GM12878 (cell line): ENCODE results near the gene CACNA1I. TPM values are rescaled to one million over a fixed set of nuclear protein-coding genes. Genes with fewer than 3 reads are reported as not detected.

Experiments
- ATAC-seq: fragments of 200-7000 bp; cut with Tn5 transposase; 3 replicates; pipeline ENCODE4 v1.9.1; 2020; ENCODE audit warnings: mild to moderate bottlenecking, moderate library complexity
- BruUV-seq: library from RNA; stranded (reverse); fragments of 400-500 nt; replicated peaks from 2 replicates; lab custom pipeline; 2021; lab: Mats Ljungman, UMichigan
- CTCF ChIA-PET: fragments of 300-600 bp; sonication (Branson Sonifier 250); formaldehyde crosslinking; extraction: SDS; loops from one replicate; lab custom pipeline; 2021; ENCODE audit warnings: inconsistent platforms; lab: Yijun Ruan, JAX
- POLR2A ChIA-PET: fragments of 350-600 bp; formaldehyde crosslinking; extraction: SDS; loops from one replicate; lab custom pipeline; 2021; ENCODE audit warnings: inconsistent platforms; lab: Charles Lee
- RAD21 ChIA-PET: fragments of 300-600 bp; sonication (Branson Sonifier 250); formaldehyde crosslinking; loops from one replicate; lab custom pipeline; 2023; ENCODE audit warnings: antibody characterized with exemption; ENCODE audit not compliant: unreplicated experiment; lab: Charles Lee
- SMC1A ChIA-PET: fragments of 300-600 bp; sonication (Branson Sonifier 250); formaldehyde crosslinking; loops from one replicate; lab custom pipeline; 2023; ENCODE audit not compliant: unreplicated experiment, uncharacterized antibody; lab: Charles Lee
- DNase-seq: peaks from one replicate; pipeline ENCODE4 v3.0.0-alpha.2; 2011; ENCODE audit warnings: low read depth, low spot score
- FAIRE-seq: peaks from 3 replicates; lab custom pipeline; 2011; peaks lifted over from hg19 to GRCh38; lab: Jason Lieb, UNC
- H2AFZ ChIP-seq: 2 replicates; pipeline ENCODE4 v1.6.0; 2011; ENCODE audit warnings: low read depth, low read length, control low read depth; ENCODE audit not compliant: control insufficient read depth
- H3K27ac ChIP-seq: 2 replicates; pipeline ENCODE4 v1.5.1; 2011; ENCODE audit warnings: control low read depth; ENCODE audit not compliant: control insufficient read depth, insufficient read depth
- H3K27me3 ChIP-seq, 2 experiments: replicated peaks in 1 of 2; 2 replicates each; pipeline versions ENCODE4 v1.6.0 to v1.6.1; 2011; ENCODE audit warnings: low read length in 1 of 2; ENCODE audit not compliant: control insufficient read depth in 2 of 2, insufficient read depth in 2 of 2
- H3K36me3 ChIP-seq, 2 experiments: 2 replicates each; pipeline ENCODE4 v1.5.1; 2011; ENCODE audit warnings: low read length in 1 of 2; ENCODE audit not compliant: control insufficient read depth in 2 of 2, insufficient read depth in 2 of 2
- H3K4me1 ChIP-seq: 2 replicates; pipeline ENCODE4 v1.6.1; 2011; ENCODE audit warnings: mild to moderate bottlenecking, low read length, moderate library complexity, mixed read lengths; ENCODE audit not compliant: control insufficient read depth, insufficient read depth
- H3K4me2 ChIP-seq: 2 replicates; pipeline ENCODE4 v1.6.0; 2011; ENCODE audit warnings: control low read depth; ENCODE audit not compliant: control insufficient read depth, insufficient read depth
- H3K4me3 ChIP-seq: fragments of 200-600 bp; sonication (generic); 2 replicates; pipeline ENCODE4 v1.5.1; 2016
- H3K79me2 ChIP-seq: 2 replicates; pipeline ENCODE4 v1.6.0; 2011; ENCODE audit warnings: low read length; ENCODE audit not compliant: control insufficient read depth, insufficient read depth
- H3K9ac ChIP-seq: 2 replicates; pipeline ENCODE4 v1.8.0; 2011; ENCODE audit warnings: low read length, control low read depth, mixed read lengths; ENCODE audit not compliant: control insufficient read depth, insufficient read depth
- H3K9me3 ChIP-seq: replicated peaks from 3 replicates; pipeline ENCODE4 v1.5.1; 2011; ENCODE audit warnings: mild to moderate bottlenecking, low read length; ENCODE audit not compliant: control insufficient read depth, insufficient read depth
- H4K20me1 ChIP-seq: 2 replicates; pipeline ENCODE4 v1.6.0; 2011; ENCODE audit not compliant: control insufficient read depth, insufficient read depth
- BCLAF1 ChIP-seq: fragments of 450-650 bp; IDR thresholded peaks from 2 replicates; pipeline ENCODE4 v1.6.1; 2017; ENCODE audit warnings: antibody characterized with exemption, mild to moderate bottlenecking, moderate library complexity
- BMI1 ChIP-seq: fragments of 450-650 bp; IDR thresholded peaks from 2 replicates; pipeline ENCODE4 v1.6.1; 2016; ENCODE audit warnings: mild to moderate bottlenecking, moderate library complexity, borderline replicate concordance
- EED ChIP-seq: sonication (generic); IDR thresholded peaks from 2 replicates; pipeline ENCODE4 v1.6.1; 2016; ENCODE audit warnings: antibody characterized with exemption, low read depth
- JUNB ChIP-seq: IDR thresholded peaks from 2 replicates; pipeline ENCODE4 v1.6.1; 2016; ENCODE audit warnings: antibody characterized with exemption, mild to moderate bottlenecking
- MXI1 ChIP-seq: fragments of 150-350 bp; IDR thresholded peaks from 2 replicates; pipeline ENCODE4 v1.6.1; 2011; ENCODE audit warnings: low read depth, mild to moderate bottlenecking, inconsistent platforms, low read length, improper control_type of control experiment
- PAX5 ChIP-seq: IDR thresholded peaks from 2 replicates; pipeline ENCODE4 v1.6.1; 2011; ENCODE audit warnings: low read depth, low read length, borderline replicate concordance
- POLR2AphosphoS5 ChIP-seq: IDR thresholded peaks from 2 replicates; pipeline ENCODE4 v1.6.1; 2011; ENCODE audit warnings: mild to moderate bottlenecking, low read length, inconsistent platforms
- SMARCA5 ChIP-seq: fragments of 450-650 bp; IDR thresholded peaks from 2 replicates; pipeline ENCODE4 v1.6.1; 2017; ENCODE audit warnings: mild to moderate bottlenecking
- SP1 ChIP-seq: IDR thresholded peaks from one replicate; pipeline ENCODE4 v1.6.1; 2011; ENCODE audit warnings: low read depth, low read length
- SUZ12 ChIP-seq: fragments of 200-600 bp; sonication (generic); IDR thresholded peaks from one replicate; pipeline ENCODE4 v1.6.1; 2018; ENCODE audit warnings: antibody characterized with exemption, mild to moderate bottlenecking; ENCODE audit not compliant: unreplicated experiment
- TCF12 ChIP-seq: IDR thresholded peaks from 2 replicates; pipeline ENCODE4 v1.6.1; 2011; ENCODE audit warnings: low read depth, mild to moderate bottlenecking, low read length
- WGBS: methylation state at CpG from one replicate; pipeline ENCODE4 v1.1.6; 2016; ENCODE audit warnings: low lambda C conversion rate; ENCODE audit not compliant: insufficient replicate concordance, insufficient coverage; ENCODE audit errors: missing lambda C conversion rate; 5-methylcytosine and 5-hydroxymethylcytosine counted together
- in situ Hi-C: fragments of 300-500 bp; cut with MboI; formaldehyde crosslinking; loops from 9 replicates; pipeline ENCODE4 v1.14.3; 2018; ENCODE audit warnings: mixed read lengths
- intact Hi-C: fragments of 100-400 bp; cut with micrococcal nuclease; formaldehyde crosslinking; loops from one replicate; pipeline ENCODE4 v1.14.2; 2022; ENCODE audit not compliant: unreplicated experiment
- polyA plus RNA-seq, 11 experiments: library from polyadenylated mRNA; depleted of rRNA in 4 of 11; unstranded in 6 of 11; stranded (reverse) in 5 of 11; fragments of >200 nt; fragmentation: Nextera tagmentation in 4 of 11; fragmentation: Illumina TruSeq in 1 of 11; extraction: Ambion mirVana in 4 of 11; extraction: Trizol in 1 of 11; gene quantifications; 1 replicate in 1 of 11; 2 replicates in 10 of 11; pipeline versions ENCODE4 v1.2.1 to v1.2.3, GENCODE V29; 2011 to 2016; ENCODE audit warnings: inconsistent platforms in 2 of 11, missing spikeins in 2 of 11, low read depth in 1 of 11
- total RNA-seq, 4 experiments: library from RNA; depleted of rRNA in 3 of 4; stranded (reverse); fragments of >200 nt in 3 of 4; fragmentation: Illumina TruSeq in 1 of 4; extraction: Trizol in 1 of 4; gene quantifications; 2 replicates each; pipeline versions ENCODE4 v1.2.1 to v1.2.3, GENCODE V29; 2013 to 2021

CACNA1I gene
- total and polyA plus RNA-seq, 10 of the 15 experiments (the other 5 are each of a cell fraction or from before 2014, with no cell fraction given): 0.01 to 0.03 TPM; not detected in 8

GRCh38 chr22:39715778-39716495 lies 145.4 kb downstream of the CACNA1I start (continued):
- TF ChIP-seq EED (no peak), JUNB (no peak)
- TF ChIP-seq, all 136 proteins: peak for 0

GRCh38 chr22:39716534-39716933 lies 146.0 kb downstream of the CACNA1I start:
- H3K9me3 ChIP-seq: no peaks in the 10 kb centered on the region
- ChIA-PET CTCF (no interaction called here), RAD21 (no interaction called here), POLR2A (no interaction called here), SMC1A (interaction anchor here (1.4 kb wide), 1 partner anchor 92 kb away, joined by 4 read pairs; no protein-coding TSS in a partner anchor)
- H3K9ac ChIP-seq: no peak overlapping the region
- no peak overlapping the region for H3K4me3 ChIP-seq
- no peaks in the 10 kb centered on the region for H4K20me1 ChIP-seq
- H2AFZ ChIP-seq: no peak overlapping the region
- FAIRE-seq (no peak), ATAC-seq (no peak), DNase-seq (no peak)
- no TSS peak for BruUV-seq
- H3K27ac ChIP-seq: no peak overlapping the region
- in situ Hi-C loops (no loop called here), intact Hi-C loops (no loop called here)
- no peaks in the 10 kb centered on the region for H3K4me1 ChIP-seq
- no peak overlapping the region for H3K4me2 ChIP-seq
- H3K36me3 ChIP-seq: no peaks in the 10 kb centered on the region
- WGBS: 66% methylated on average over 10 of the region's 10 CpGs
- no peaks in the 10 kb centered on the region for H3K79me2 ChIP-seq
- H3K27me3 ChIP-seq: no peaks in the 10 kb centered on the region
- TF ChIP-seq SMARCA5 (no peak), BMI1 (no peak), BCLAF1 (no peak), MXI1 (no peak), TCF12 (no peak), PAX5 (no peak), SUZ12 (no peak), POLR2AphosphoS5 (no peak), SP1 (no peak)
